Measurements from ENCODE around the gene TMEM61.
"Not testable (repeated sequence)": the region's sequence is repeated elsewhere in the genome, so short reads cannot be mapped to it uniquely, and the experiment has no call there.

TMEM61 gene

DNA sequence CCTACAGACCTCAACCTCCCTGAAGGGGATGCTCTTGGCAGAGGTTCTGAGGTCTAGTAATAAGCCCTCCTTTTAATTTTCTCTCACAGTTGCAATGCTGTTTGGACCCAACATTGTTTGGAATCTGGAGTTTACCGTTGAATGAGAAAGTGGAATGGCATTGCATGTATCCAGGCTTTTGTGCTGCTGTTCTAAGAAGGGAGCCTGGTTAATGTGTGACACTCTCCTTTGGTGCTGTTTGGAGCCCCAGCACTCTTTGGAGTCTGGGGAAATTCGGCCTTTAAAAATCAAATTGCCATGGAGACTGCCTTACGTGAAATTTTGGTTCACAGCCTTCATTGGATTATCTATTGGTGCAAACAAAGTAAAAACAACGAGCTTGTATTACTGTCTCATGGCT, 23.7 kb upstream of the TMEM61 start:
- no peak overlapping the region for H3K27ac ChIP-seq
- DNase-seq (ENCODE audit: low read depth, low spot score): no peak

DNA sequence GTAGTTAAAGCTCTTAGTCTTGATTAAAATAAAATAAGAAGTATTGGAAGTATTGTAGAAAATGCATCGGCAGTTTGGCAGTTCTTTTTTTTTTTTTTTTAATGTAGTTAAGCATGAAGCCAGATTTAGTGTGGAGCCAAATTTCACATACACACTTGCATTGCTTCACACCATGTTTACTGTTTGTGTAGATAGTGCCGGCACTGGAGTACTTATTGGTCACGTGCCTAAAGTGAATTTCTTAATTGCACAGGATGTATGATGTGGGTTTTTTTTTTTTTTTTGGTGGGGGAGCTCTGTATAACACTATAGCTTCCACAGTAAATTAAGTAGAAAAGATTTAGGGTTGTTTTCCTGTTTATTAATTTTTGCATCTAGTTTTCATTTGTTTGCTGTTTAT, 21.2 kb upstream of the TMEM61 start:
- H3K27ac ChIP-seq: no peak overlapping the region
- no peak for DNase-seq (ENCODE audit: low read depth, low spot score)

DNA sequence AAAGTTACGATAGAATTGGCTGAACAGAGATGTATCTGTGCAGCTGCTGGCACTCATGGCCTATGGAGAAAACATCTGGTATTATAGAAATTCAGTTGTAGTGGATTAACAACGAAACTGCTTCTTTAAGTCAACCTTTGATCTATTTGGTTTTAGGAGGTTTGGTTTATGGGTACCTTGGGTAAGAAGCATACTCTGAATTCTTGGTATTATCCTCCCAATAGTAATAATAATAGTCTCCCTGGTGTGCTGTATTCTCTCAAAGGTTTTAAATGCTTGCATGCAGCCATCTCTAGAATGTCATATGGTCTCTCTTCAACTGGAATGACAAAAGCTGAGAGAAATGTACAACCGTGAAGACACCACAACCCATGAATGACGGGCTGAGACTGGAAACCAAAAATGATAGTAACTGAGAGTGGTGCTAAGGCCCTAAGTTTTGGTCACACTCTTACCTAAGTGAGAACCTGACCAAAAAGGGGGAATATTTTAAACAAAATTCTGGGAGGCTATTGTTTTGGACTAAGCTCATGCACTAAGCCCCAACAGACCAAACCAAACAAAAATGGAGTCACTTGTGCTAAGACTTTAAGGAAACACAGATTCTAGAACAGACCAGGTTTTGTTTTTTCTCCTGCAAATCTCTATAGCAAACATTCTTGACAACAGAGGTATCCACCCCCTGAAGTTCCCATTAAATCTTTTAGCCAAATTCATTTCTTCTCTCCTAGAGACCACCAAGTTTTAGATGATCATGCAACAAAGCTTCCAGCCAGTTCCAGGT, 17.6 kb upstream of the TMEM61 start:
- H3K27ac ChIP-seq: no peak overlapping the region
- DNase-seq (ENCODE audit: low read depth, low spot score): no peak

DNA sequence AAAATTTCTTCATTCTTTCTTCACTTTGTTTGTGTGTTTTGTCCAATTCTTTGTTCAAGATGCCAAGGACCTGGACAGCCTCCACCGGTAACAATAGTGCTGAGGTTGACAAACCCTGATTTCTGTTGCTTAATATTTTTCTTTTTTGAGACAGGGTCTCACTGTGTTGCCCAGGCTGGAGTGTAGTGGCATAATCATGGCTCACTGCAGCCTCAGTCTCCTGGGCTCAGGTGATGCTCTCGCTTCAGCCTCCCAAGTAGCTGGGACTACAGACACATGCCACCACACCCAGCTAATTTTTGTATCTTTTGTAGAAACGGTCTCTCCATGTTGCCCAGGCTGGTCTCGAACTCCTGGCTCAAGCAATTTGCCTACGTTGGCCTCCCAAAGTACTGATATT, 16.6 kb upstream of the TMEM61 start:
- not testable (repeated sequence) for DNase-seq (ENCODE audit: low read depth, low spot score); H3K27ac ChIP-seq

DNA sequence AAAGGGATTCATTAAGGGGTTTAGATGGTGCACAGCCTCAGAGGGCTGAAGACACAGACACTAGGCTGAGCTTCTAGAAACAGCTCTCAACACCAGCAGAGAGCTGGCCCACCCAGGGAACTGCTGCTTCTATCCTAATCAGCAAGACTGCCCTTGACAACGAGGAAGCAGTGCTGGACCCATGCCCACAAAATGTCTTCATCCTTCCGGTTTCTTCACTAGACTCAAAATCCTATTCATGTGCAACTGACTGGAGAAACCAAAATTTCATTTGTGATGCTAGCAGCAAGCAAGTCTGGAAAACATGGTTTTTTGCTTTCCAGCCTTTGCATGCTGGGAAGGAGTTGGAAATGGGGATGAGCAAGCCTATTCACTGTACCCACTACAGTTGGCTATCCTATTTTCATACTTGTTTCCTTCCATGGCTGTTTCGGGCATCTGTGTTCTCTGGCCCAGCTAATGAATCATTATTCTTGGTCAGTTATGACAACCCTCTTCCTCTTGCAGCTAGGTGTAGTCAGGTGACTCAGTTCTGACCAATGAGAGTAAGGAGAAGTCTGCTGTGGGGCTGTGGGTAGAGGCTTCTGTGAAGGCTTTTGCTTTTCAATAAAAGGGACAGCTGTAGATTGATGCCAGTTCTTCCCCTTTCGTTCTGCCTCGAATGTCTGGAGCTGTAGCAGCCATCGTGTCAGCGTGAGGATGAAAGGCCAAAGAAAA, 14.6 kb upstream of the TMEM61 start:
- DNase-seq (ENCODE audit: low read depth, low spot score): no peak
- peak overlapping the region; percentile 46 for H3K27ac ChIP-seq

DNA sequence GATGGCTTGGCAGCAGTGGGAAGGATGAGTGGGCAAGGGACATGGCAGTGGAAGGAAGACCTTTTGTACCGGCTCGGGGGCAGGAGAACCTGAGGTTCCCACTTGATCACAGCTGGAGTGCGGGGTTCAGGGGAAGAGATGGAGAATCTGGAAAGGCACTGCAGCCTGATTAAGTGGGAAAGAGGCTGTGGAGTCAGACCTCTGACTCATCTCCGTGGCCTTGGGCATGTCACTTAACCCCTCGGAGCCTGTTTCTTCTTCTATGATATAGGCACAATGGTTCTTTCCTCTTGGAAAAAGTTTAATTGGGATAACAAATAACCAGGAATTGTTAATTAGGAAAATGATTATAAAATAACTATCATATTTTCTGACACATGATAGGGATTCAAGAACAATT, 13.1 kb upstream of the TMEM61 start:
- no peak for DNase-seq (ENCODE audit: low read depth, low spot score)
- no peak overlapping the region for H3K27ac ChIP-seq

DNA sequence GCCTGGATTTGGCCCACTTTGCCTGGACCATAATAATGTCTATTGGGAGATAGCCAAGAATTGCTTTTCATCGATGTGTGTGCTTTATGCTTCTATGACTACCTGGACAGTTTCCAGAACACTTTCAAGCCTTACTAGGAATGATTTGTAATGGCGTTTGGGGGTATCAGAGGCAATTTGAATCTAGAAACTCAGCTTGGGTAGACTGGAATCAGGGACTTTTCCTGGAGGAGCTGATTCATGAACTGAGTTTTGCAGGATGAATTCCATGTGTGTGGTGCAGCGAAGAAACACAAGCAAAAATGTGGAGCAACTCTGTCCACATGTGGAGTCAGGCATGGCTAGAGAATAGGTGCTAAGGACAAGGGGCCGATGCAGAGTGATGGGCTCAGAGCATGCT, 11.9 kb upstream of the TMEM61 start:
- DNase-seq (ENCODE audit: low read depth, low spot score): no peak
- no peak overlapping the region for H3K27ac ChIP-seq

DNA sequence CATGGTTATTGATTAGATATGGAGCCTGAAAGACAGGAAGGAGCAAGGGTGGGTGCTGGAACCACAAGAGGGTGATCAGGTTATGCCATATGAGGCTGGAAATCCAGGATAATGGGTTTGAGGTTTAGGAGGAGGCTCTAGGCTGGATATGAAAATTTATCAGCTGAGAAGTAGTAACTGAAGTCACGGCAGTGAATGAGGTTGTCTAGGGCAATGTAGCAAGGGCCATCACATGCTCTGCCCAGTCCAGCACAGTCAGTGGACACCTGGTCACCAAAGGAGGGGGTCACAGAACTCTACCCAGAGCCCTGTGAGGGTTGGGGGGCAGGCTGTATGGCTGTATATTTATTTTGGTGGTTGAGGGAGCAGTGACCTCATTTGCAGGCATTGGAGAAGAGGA, 10.5 kb upstream of the TMEM61 start:
- DNase-seq (ENCODE audit: low read depth, low spot score): no peak
- H3K27ac ChIP-seq: peak overlapping the region; percentile 83

DNA sequence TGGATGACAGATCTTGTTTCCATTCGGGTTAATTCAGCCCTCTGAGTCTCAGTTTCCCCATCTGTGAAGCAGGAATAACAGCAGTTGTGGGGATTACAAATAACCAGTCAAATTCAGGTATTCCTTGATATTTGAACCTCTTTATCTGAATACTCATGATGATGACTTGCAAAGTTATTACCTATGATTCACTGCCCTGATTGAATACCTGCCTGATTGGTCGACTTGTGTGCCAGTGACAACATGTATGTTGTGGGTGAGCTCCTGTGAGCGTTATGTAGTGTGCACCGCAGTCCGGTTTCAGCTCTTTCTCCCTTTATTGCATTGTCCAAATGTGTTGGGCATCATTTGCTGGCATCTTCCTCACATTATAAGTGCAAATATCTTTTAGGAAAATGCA, 9.5 kb upstream of the TMEM61 start:
- DNase-seq (ENCODE audit: low read depth, low spot score): peak; percentile 89
- H3K27ac ChIP-seq: peak overlapping the region; percentile 83

DNA sequence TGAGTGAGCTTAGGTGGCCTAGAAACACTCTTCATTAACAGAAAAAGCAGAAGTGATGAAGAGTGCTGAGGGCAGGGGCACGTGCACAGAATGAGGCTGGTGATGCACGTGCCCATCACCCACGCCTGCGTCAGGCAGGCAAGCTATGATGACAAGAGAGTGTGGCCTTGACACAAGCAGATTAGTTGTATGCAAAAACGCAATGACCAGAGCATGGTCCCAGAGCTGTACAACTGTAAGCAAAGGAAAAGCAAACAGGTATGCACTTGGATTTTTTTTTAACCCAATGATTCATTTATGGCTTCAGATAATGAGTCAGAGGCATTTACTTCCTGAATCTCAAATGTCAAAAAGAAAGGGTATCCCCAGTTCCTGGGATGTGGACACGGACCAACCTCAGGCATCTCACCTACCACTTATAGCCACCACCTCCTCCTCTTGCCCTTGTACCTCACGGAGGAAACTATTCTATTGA, 9.1 kb upstream of the TMEM61 start:
- peak; percentile 65 for DNase-seq (ENCODE audit: low read depth, low spot score)
- peak overlapping the region; percentile 83 for H3K27ac ChIP-seq

DNA sequence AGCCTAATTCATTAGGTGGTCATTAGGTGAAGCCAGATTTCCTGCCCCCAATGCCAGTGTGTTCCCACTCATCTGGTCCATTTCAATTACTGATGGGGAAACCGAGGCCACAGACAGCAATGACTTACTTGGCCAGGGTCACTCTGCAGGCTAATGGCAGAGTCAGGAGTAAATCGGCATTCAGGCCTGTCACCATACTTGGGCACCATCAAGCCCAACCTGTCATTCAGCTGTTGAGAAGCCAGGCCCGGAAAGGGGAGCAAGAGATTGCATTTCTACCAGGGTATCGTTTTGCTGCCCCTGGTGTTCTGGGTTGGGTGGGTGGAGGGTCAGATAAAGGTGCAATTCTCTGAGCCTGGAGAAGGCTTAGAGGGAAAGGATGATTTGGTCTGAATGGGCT, 8.0 kb upstream of the TMEM61 start:
- no peak overlapping the region for H3K27ac ChIP-seq
- DNase-seq (ENCODE audit: low read depth, low spot score): no peak

DNA sequence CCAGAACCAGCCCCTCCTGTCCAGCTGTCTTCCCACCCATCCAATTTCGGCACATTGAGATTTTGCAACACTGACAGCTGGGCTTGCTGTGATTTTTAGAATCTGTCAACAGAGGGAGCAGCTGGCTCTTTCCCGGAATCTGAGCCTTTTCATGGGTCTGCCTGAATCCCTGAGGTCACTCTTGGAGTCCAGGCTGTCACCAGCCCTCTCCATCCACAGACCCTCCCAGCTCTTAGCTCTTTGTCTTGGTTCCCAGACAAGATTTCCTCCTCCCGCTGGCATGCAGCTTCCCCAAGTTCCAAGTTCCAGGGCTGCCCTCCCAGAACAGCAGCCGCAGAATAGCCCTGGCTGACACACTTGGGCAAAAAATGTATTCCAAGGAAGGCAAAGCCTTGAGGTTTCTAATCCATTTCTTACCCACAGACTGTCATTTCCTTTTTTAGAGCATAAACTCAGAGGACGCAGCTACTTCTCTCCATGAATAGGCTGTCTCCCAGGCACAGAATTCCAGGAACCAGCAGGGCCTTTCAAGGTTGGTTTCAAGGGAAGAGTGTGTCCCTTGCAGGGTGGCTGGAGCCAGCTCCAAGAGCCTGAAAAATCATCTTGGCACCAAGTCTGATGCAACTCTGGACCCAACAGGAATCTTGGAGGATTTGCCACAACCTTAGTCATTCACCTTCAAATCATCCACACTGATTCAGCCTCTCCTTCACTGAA, 7.1 kb upstream of the TMEM61 start:
- DNase-seq (ENCODE audit: low read depth, low spot score): no peak
- peak overlapping the region; percentile 49 for H3K27ac ChIP-seq

DNA sequence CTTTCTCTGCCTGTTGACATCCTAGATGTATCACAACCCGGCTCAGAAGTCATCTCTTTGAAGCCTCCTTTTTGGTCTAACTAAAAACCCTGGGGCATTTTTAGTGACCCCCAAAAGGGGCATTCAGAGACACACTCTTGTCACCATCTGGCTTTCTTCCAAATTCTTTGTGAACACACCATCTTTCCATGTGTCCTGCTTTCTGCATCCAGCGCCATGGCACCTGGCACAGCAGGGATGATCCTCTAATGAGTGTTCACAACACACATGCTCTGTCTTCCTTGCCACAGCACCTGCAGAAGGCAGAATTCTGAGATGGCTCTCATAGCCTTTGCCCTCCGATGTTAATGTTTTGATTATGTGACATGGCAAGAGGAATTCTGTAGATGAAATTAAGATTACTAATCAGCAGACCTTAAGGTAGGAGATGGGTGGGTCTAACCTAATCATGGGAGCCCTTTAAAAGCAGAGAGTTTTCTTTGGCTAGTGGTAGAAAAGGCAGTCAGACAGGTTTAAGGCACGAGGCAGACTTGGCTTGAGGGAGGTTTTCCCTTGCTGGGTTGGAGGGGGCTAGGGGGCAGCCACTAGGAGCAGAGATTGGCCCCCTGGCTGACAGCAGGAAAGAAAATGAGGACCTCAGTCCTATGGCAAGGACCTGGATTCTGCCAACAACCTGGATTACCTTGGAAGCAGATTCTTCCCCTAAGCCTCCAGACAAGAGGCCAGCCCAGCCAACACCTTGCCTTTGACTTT, 4.9 kb upstream of the TMEM61 start:
- no peak for DNase-seq (ENCODE audit: low read depth, low spot score)

DNA sequence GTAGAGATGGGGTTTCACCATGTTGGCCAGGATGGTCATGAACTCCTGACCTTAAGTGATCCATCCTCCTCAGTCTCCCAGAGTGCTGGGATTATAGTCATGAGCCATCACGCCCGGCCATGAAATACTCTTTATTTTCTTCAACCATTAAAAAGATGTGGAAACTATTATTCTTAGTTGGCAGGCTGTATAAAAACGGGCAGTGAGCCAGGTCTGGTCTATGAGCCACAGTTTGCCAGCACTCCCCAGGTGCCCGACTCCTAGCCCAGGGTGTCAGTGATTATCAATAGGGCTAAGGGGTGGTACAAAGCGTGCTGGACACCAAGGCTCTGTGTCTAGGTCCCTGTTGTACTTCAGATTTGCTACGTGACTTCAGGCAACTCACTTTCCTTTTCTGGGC, 3.7 kb upstream of the TMEM61 start:
- DNase-seq (ENCODE audit: low read depth, low spot score): no peak
- no peak overlapping the region for H3K27ac ChIP-seq

More for the DNA sequence above, 4.9 kb upstream of the TMEM61 start:
- H3K27ac ChIP-seq: no peak overlapping the region

DNA sequence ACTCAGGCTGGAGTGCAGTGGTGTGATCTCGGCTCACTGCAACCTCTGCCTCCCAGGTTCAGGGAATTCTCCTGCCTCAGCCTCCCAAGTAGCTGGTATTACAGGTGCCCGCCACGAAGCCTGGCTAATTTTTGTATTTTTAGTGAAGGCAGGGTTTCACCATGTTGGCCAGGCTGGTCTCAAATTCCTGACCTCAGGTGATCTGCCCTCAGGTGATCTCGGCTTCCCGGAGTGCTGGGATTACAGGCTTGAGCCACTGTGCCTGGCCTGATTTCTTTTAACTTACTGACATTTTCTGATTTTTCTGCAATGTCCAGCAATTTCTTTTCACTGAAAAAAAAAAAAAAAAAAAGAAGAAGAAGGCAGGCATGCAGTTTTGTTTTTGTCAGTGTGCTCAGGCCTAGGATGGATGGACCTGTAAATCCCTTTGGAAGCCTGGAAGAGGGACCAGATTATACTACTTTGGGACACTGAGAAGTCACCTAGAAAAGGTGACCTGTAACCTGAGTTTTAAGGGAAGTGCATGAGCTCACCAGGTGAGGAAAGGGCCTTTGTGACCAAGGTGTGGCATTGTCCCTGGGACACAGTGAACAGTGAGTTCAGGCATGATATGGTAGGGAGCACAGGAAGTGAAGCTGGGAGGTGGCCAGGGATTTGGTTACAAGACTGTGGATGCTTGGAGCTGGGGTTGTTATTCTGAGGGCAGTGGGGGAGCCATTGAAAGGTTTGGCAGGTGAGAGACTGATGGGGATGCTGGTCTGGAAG, 2.7 kb upstream of the TMEM61 start:
- DNase-seq (ENCODE audit: low read depth, low spot score): no peak
- H3K27ac ChIP-seq: no peak overlapping the region

DNA sequence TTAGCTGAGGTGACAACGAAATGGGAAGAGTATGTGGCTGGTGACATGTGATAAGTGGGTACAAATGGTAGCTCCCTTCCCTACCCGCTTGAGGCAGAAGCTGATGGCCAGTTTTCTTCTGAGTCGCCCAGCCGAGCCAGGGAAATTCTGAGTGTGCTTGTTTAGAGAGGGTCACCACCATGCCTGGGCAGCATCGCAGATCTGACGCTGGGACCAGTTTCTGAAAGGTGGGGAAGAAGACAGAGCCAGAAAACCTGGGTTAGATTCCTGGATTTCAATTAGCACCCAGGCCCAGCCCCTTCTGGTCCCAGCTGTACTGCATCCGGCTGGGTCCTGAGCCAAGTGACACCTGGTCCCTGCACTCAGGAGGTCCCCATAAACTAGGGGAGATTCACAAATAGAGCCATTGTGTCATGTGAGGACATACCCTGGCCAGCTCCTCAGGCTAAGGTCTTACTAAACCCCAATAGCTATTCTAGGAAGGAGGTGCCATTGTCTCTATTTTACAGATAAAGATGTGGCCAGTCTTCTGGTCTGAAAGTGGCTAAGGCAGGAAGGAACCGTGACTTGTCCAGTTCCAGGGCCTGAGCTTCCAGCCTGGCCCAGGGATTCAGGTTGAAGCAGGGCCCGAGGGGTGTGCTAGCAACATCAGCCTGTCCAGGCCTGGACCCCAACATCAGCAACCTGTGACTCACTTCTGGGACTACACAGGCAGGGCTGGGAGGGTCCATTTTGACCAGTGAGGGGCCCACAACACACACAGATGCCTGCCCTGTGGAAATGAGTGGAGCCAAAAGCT, 1.7 kb upstream of the TMEM61 start:
- H3K27ac ChIP-seq: no peak overlapping the region
- DNase-seq (ENCODE audit: low read depth, low spot score): no peak

DNA sequence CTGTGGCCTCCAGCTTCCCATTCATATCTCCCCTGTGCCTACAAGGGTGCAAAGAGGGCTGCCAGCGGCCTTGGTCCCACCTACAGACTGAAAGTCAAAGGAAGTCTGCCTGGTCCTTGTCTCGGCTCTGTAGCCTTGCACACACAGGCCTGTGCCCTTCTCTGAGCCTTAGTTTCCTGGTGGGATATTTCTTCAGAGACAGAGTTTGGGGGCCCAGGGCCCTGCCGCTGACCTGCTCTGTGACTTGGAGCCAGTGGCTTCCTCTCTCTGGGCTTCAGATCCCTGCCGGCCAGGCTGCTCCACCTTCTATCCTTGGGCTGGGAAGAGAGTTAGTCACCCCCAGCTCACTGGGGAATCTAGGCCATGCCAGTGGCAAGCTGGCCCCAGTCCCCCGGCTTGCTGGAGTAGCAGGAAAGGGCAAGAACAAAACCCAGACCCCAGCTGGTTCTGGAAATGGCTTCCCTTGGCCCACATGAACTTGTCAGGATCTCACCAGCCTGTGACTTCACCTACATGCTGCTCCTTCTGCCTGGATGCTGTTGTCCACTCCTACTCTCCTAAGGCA, 1.0 kb upstream of the TMEM61 start:
- H3K27ac ChIP-seq: no peak overlapping the region
- DNase-seq (ENCODE audit: low read depth, low spot score): no peak

DNA sequence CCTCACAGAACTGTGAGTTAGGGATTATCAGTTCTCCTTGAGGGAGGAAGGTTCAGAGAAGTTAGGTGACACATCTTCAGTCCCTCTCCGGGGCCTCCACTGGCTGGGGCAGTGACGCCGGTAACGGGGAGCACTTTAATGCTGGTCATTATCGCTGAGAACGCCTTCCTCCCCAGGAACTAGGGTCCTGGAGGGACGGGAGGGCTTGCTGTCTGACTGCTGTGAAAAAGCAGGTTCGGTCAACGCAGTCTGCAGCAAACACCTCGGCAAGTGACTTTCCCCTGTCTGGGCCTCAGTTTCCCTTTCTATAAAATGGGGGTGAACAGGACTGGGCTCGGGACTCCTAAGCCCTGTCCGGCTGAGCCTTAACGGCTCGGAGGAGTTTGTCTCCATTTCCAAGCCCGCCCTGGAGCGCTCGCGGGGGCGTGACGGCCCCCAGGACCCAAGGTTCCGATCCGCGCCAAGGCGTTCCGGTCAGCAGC, 341 bp upstream of the TMEM61 start:
- no peak overlapping the region for H3K27ac ChIP-seq
- no peak for DNase-seq (ENCODE audit: low read depth, low spot score)

All from epithelial cell of prostate (primary cell).